Measurements from ENCODE around the gene PARVG. TPM values are rescaled to one million over a fixed set of nuclear protein-coding genes. Genes with fewer than 3 reads are reported as not detected.

Gene PARVG
- total RNA-seq, 1 experiment from 2014 or later, result 1.3 TPM

GRCh38 chr22:44225091-44225689 lies 44.5 kb downstream of the PARVG start:
- H3K14ac ChIP-seq (ENCODE audit: insufficient read depth, low read length), result no peak overlapping the region
- WGBS (ENCODE audit: extremely low coverage, insufficient read length, low lambda C conversion rate), result no CpG with 5 or more reads among the region's 11 CpGs

More at GRCh38 chr22:44225091-44225689, 44.5 kb downstream of the PARVG start:
- Histone ChIP-seq H2BK12ac (ENCODE audit: insufficient read length, low read depth, low read length) (no peak overlapping the region), H2BK120ac (ENCODE audit: low read depth, low read length, poor library complexity, severe bottlenecking) (no peak overlapping the region), H3K56ac (ENCODE audit: insufficient read length, low read depth, low read length) (no peak overlapping the region), H2AK5ac (ENCODE audit: insufficient read length, low read length) (no peak overlapping the region), H3K27me3 (ENCODE audit: insufficient read depth, low read length) (no peaks in the 10 kb centered on the region), H3K79me2 (ENCODE audit: insufficient read depth, low read length) (no peaks in the 10 kb centered on the region), H3K9ac (ENCODE audit: extremely low read depth, insufficient read length, low read length) (no peak overlapping the region), H3K4me2 (ENCODE audit: insufficient read depth, insufficient read length, low read length) (no peak overlapping the region), H2BK15ac (ENCODE audit: low read depth, low read length) (no peak overlapping the region), H3K23me2 (ENCODE audit: insufficient read length, low read depth, low read length, poor library complexity, severe bottlenecking) (no peaks in the 10 kb centered on the region), H3K27ac (ENCODE audit: insufficient read length, low read depth, low read length) (no peak overlapping the region), H3T11ph (ENCODE audit: low read length) (no peak overlapping the region), H2AFZ (ENCODE audit: low read length) (no peak overlapping the region), H3K23ac (ENCODE audit: insufficient read length, low read depth, low read length) (no peak overlapping the region), H3K4ac (ENCODE audit: low read depth, low read length) (no peak overlapping the region), H4K20me1 (ENCODE audit: control insufficient read depth, insufficient read depth, insufficient read length) (peaks cover 5% of the 10 kb centered on the region), H4K5ac (ENCODE audit: insufficient read length, low read depth, low read length) (no peak overlapping the region), H3K9me3 (ENCODE audit: control insufficient read depth, low read depth, low read length) (no peaks in the 10 kb centered on the region), H3K18ac (ENCODE audit: insufficient read length, low read depth, low read length) (no peak overlapping the region), H4K8ac (replicated peaks; ENCODE audit: insufficient read length, low read depth, low read length) (no peak overlapping the region), H3K4me1 (ENCODE audit: insufficient read depth, low read length) (no peaks in the 10 kb centered on the region), H3K79me1 (ENCODE audit: insufficient read depth, low read depth, low read length, poor library complexity, severe bottlenecking) (no peaks in the 10 kb centered on the region), H4K91ac (ENCODE audit: insufficient read length, low read depth, low read length) (no peak overlapping the region), H2BK20ac (ENCODE audit: low read depth, low read length, poor library complexity, severe bottlenecking) (no peak overlapping the region), H2BK5ac (ENCODE audit: insufficient read length, low read length) (no peak overlapping the region)
- no peak overlapping the region for H3K4me3 Mint-ChIP-seq
- H3K9me3 Mint-ChIP-seq, result peaks cover 18 to 19% of the 10 kb centered on the region in 2 experiments
- DNase-seq, result no peak
- peaks cover 0 to 9% (median 0%) of the 10 kb centered on the region in 3 experiments; a peak in 2 of 7 replicates for H3K36me3 Mint-ChIP-seq (ENCODE audit: insufficient read depth in 1 of 3, low read depth in 3 of 3)
- H3K27ac Mint-ChIP-seq, result peak overlapping the region in 1 of 3 experiments; percentile 12; a peak in 1 of 7 replicates
- H3K27me3 Mint-ChIP-seq (ENCODE audit: low read depth), result peaks cover 14% of the 10 kb centered on the region
- TF ChIP-seq CTCF (conservative IDR thresholded peaks at IDR 0.05), result no peak
- no peaks in the 10 kb centered on the region for H3K4me1 Mint-ChIP-seq

All from H9 (cell line).